Measurements from ENCODE around the gene MYO10.

Gene MYO10

GRCh38 chr5:16768184-16768583, 167.9 kb downstream of the MYO10 start:
- TF ChIP-seq MYNN (tag by site-specific recombination; IDR thresholded peaks at IDR 0.05; ENCODE audit: borderline replicate concordance) (no peak), SCRT1 (tag by site-specific recombination; IDR thresholded peaks at IDR 0.05; ENCODE audit: borderline replicate concordance) (no peak), CTCF (tag by site-specific recombination; IDR thresholded peaks at IDR 0.05) (no peak), MEIS1 (CRISPR knock-in tag; IDR thresholded peaks at IDR 0.05; ENCODE audit: borderline replicate concordance) (no peak), ZNF114 (tag by site-specific recombination; IDR thresholded peaks at IDR 0.05) (no peak), ZNF155 (tag by site-specific recombination; IDR thresholded peaks at IDR 0.05) (no peak)
- Histone ChIP-seq H3K4me1 (ENCODE audit: control insufficient read depth, insufficient read depth, low read length) (no peaks in the 10 kb centered on the region), H3K36me3 (ENCODE audit: control insufficient read depth in 2 of 2, insufficient read depth in 1 of 2, low read length in 2 of 2) (peaks cover 22% of the 10 kb centered on the region in 2 experiments; a peak in 2 of 3 replicates), H3K27ac (ENCODE audit: extremely low read depth, low read depth, low read length) (no peak overlapping the region), H3K9me3 (ENCODE audit: control insufficient read depth, insufficient read depth, low read depth, low read length) (no peaks in the 10 kb centered on the region), H3K4me3 (ENCODE audit: low read depth, low read length) (no peak overlapping the region)
- ChIA-PET CTCF (interaction anchor here (1.7 kb wide), 1 partner anchor 421 kb away, joined by 6 read pairs; no protein-coding TSS in a partner anchor), POLR2A (interaction anchor here (0.6 kb wide), 1 partner anchor 38 kb away, joined by 7 read pairs; no protein-coding TSS in a partner anchor)

- no peak overlapping the region for H3K4me3 ChIP-seq (ENCODE audit: low read depth, low read length)
- peaks cover 42 to 52% of the 10 kb centered on the region in 2 experiments for H3K36me3 ChIP-seq (ENCODE audit: control insufficient read depth in 2 of 2, insufficient read depth in 1 of 2, low read length in 2 of 2)
- no peak overlapping the region for H3K27ac ChIP-seq (ENCODE audit: extremely low read depth, low read depth, low read length)
- CTCF ChIA-PET: interaction anchor here (0.7 kb wide), 1 partner anchor 73 kb away, joined by 3 read pairs; no protein-coding TSS in a partner anchor
- TF ChIP-seq GLIS1 (tag by site-specific recombination; IDR thresholded peaks at IDR 0.05) (no peak), SCRT2 (tag by site-specific recombination; IDR thresholded peaks at IDR 0.05) (no peak), KLF10 (tag by site-specific recombination; IDR thresholded peaks at IDR 0.05) (no peak), ZNF404 (tag by site-specific recombination; IDR thresholded peaks at IDR 0.05) (no peak), ZNF777 (tag by site-specific recombination; IDR thresholded peaks at IDR 0.05; ENCODE audit: borderline replicate concordance) (no peak), BCL11B (tag by site-specific recombination; IDR thresholded peaks at IDR 0.05; ENCODE audit: low read depth) (no peak), ZNF785 (tag by site-specific recombination; IDR thresholded peaks at IDR 0.05) (no peak), ZNF792 (tag by site-specific recombination; IDR thresholded peaks at IDR 0.05) (no peak), ZNF837 (tag by site-specific recombination; IDR thresholded peaks at IDR 0.05) (no peak), KLF1 (tag by site-specific recombination; IDR thresholded peaks at IDR 0.05) (no peak), ZSCAN4 (tag by site-specific recombination; IDR thresholded peaks at IDR 0.05) (no peak), ZBTB21 (tag by site-specific recombination; IDR thresholded peaks at IDR 0.05) (no peak), HOXA7 (CRISPR knock-in tag; IDR thresholded peaks at IDR 0.05; ENCODE audit: borderline replicate concordance) (no peak), KLF16 (tag by site-specific recombination; IDR thresholded peaks at IDR 0.05) (no peak), PRDM4 (tag by site-specific recombination; IDR thresholded peaks at IDR 0.05) (no peak), ZNF174 (tag by site-specific recombination; IDR thresholded peaks at IDR 0.05) (no peak), ZNF707 (tag by site-specific recombination; IDR thresholded peaks at IDR 0.05) (no peak), ZNF280C (tag by site-specific recombination; IDR thresholded peaks at IDR 0.05) (no peak)
- H3K9me3 ChIP-seq (ENCODE audit: control insufficient read depth, insufficient read depth, low read depth, low read length): no peaks in the 10 kb centered on the region
- H3K4me1 ChIP-seq (ENCODE audit: control insufficient read depth, insufficient read depth, low read length): no peaks in the 10 kb centered on the region
- POLR2A ChIA-PET: no interaction called here
Observed at GRCh38 chr5:16763211-16763610, 172.9 kb downstream of the MYO10 start.
